GM18909 (cell line): ENCODE data around the gene YOD1.

Experiments used
- ATAC-seq: cut with Tn5 transposase; IDR thresholded peaks from one replicate; pipeline ENCODE4 v1.9.1; 2021; ENCODE audit warnings: mild to moderate bottlenecking; ENCODE audit not compliant: unreplicated experiment, poor library complexity

The YOD1 gene

DNA sequence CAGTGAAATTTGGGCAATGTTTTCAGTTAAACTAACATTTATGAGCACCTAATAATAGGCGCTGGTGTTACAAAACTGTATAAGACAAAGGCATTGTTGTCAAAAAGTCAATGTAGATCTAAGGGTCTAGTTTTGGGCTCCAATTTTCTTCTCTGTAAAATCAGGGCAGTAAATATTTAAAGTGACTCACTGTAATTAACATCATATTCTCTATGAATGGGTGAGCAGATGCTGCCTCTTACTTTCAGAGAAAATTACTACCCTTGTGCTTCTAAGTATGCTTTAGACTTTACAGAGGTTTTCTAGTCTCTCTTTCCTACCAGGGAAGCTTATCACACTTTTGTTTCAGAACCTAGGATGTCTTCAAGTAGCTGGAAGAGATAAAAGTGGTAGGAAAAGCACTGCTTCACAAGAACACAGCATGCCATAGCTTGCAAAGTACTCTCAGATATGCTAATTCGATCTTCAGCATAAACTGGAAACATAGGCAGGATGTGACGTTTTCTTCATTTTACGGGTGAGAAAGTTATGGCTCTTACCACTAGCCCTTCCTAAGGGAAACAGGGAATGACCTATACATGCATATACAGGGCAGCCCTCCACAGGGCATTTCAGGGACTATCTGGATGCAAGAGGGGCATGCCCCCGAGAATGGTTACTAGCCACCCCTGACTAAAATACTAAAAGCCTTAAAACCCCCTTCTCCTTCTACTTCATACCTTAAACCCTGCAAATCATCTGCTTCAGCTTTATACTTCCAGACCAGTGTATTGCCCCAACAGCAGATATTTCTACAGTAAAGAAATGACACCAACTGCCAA lies 21.1 kb downstream of the YOD1 start:
- ATAC-seq = no peak

DNA sequence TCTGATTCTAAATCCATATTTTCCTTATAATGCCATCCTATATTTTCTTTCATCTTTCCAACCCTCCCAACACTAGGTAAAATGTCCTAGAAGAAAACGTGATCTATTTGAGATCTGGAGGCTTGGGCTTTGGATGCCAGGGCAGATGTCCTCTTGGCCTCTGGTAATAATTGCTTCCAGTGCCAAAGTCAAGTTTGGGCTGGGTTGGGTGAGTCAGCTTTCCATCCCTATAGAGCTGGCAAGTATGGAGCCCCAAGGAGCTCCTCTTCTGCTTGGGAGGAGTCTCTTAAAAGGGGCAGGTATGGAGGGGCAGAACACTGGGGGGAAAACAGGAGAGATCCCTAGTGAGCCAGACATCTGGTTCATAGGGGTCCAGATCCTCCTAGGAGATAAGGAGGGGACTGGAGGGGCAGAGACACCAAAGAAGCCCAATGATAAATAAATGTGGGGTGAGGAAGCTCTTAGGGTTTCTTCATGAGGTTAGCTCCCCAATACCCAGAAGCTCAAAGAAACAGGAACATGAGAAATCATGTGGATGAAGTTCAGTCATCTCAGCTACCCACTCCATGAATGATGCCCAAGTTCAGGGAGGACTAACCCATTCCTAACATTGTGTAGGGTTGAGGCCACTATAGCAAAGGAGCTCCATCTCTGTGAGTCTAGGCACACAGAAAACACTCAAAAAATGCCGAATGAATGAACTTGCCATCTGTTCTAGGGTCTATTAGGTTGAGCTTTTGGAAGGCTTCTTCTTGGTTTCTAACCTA lies 21.9 kb downstream of the YOD1 start:
- ATAC-seq = no peak

DNA sequence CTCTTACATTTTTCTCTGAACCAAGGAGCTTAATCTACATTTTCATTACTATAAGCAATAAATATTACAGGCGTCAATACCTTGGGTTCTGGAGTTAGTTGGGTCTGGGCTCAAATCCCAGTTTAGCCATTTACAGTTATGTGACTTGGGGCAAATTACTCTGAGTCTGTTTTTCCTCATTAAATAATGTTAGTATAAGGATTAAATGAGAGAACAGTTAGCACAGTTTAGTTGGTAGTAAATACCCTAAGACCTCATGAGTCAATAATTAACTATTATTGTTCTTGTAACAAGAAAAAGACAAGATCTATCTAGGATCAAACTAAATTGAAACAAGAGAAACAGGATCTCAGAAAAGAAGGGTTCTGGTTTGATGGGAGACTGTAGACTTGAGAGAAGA lies 23.1 kb downstream of the YOD1 start:
- no peak for ATAC-seq

DNA sequence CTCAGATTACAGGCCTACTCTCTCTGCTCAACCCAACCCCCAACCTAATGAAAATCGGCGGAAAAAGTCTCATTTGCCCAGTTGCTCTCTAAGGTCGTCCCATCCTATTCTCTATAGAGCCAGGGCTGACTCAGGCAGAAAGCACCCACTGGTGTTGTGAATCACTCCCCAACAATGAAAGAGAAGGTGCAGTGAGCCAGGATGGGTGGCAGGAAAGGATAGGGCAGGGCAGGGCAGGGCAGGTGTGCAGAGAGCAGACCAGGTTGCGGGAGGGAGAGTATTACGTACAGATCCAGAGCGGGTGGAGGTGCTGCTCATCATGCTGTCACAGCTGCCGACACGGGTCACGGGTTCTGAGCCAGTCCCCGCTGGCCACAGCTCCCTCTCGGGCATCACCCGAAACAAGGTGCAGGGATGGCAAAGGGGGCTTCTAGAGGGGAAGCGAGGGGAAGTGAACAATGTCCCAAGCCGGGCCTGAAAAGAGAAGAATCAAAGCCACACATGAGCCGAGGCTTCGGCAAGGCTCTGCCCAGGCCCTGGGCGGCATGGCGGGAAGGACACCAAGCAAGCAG lies 23.7 kb downstream of the YOD1 start:
- ATAC-seq = no peak

DNA sequence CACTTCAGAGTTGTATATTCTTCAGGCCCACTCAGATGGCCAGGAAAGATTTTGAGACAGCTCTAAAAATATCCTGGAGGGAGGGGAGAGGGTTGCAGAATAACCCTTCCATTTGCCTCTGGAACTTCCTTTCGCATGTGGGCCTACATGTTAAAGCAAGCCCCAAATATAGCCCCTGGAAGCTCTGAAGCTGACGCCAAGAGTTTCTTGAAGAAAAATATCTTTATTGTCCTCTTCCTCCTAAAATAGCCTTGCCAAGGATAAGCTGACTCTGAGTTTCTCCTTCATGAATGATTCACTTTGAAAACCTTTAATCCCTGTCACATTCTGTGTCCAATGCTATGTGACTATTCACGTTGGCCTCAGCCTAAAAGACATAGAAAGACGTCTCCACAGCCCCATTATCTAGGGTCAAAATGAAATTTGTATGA lies 24.9 kb downstream of the YOD1 start:
- ATAC-seq = no peak

DNA sequence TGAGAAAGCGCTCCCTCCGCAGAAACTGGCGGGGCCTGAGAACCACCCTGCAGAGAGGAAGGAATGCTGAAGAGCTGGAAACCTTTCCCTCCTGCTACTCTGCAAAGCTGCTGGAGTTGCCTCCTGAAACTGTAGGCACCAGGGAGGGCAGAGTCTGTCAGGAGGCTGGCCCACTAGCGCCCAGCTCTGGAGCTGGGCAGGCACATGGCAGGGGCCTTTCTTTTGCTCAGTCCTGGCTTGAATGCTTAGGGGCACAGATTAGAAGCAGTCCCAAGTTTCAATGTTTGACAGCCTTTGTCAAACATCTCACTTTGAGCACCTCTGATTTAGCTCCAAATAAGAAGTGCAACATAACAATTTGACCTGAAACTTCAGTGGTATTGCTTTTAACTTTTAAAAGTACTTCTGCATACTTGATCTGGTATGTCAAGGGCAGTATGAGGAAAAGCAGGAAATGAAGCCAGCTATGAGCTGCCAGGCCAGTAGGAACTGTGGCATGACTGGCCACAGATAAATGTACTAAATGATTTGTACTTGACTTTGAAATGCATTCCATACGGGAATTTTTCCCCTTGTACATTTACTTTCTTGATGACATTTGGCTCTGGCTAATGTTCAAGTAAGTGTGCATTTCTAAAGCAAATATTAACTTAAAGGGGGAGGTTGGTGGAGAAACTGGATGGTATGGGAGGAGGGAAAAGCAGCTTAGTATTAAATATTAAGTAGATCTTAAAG lies 25.7 kb downstream of the YOD1 start:
- no peak for ATAC-seq

DNA sequence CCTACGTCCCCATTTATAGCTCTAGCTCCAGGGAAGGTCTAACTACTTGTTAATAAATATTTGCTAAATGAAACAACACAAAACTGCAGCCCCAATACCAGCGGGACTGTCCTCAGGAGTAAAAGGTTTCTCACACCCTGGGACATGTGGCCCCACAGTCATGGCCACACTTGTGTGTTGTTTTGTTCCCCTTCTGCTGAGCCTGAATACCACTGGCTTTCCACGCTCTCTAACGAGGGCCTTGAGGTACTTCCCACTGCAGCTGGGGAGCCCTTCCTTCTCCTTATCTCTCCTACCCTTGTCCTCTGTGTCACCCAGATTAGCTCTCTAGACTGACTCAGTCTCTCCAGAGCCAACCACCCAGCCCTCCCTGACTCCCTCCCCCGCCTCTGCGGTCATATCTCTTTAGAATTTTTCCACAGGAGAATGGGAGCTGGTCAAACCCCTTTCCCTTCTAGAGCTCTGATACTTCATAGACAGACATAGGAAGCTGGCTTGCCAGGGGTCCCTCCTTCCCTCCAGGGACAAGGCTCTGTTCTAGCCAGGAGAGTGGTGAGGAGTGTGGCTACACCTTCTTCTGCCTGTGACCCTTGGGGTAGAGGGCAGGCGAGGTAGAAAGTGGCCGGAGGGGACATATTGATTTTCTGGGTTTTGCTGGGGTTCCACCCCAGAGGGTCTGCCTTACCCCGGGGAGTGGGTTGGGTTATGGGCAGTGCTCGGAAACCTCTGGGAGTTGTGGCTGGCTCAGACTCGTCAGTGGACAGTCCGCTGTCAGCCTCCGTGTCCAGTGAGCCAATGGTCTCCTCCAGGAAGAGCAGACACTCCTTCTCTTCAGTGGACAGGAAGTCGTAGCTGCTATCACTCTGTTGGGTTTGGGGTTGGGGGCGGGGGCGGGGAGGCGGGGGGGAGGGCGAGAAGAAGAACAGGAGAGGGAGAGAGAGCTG lies 26.5 kb downstream of the YOD1 start:
- no peak for ATAC-seq

DNA sequence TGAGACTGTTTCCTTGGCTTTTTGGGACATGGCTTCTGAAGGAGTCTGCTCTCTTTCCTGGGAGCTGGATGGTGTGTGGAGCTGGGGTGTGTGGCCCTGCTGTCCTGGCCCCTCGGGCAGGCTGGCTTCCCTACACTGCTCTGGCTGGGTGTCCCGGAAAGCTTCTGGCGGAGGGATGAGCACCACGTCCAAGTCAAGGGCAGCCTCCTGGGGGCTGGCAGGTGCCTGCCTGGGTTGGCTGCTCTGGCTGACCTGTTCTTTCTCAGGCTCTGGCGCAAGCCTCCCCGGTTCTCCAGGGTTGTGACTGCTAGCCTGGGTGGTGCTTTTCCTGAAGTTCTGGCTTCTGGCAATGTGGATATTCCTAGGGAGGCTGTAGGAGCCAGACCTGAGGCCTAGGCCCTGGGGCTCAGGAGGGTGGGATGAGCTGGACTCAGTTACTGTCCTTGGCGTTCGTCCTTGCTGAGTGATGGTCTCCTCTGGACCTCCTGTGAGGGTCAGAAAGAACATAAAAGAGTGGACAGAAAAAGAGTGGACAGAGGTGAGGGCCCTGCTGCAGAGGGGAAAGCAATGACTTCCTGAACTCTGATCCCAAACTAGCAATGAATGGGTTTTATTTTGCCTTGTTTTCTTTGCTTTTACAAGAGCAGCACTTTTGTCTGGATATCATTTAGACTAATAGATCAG lies 27.9 kb downstream of the YOD1 start:
- ATAC-seq = no peak

DNA sequence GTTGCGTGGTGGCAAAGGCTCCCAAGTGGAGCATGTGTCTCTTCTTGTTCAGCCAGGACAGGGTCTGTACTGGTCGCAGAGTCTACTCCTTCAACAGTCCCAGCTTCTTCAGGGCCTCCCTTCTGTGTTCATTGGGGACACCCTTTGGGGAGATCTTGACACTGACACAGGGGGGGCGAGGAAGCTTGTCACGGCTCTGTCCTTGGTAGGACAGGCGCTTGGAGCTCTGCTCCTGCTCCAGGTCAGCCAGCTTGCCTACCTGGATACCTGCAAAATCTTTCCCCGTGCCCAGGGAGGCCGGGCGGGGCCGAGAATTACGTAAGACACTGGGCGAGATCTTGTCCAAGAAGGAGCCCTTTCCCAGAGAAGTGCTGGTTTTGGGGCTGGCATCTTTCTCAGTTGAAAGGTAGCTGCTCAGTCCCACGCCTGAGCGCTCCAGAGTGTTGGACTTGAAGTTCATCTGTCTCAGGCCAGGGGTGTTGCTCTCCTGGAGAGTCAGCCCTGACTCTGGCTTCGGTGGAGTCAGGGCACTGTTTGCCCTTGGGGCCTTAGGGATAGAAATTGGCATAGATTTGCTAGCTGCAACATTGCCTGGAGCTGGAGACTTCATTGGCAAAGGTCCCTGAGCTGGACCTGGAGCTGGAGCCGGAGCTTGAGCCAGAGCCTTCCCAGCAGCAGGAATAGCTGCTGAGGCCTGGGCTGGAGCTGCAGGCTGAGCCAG lies 29.0 kb downstream of the YOD1 start:
- no peak for ATAC-seq

DNA sequence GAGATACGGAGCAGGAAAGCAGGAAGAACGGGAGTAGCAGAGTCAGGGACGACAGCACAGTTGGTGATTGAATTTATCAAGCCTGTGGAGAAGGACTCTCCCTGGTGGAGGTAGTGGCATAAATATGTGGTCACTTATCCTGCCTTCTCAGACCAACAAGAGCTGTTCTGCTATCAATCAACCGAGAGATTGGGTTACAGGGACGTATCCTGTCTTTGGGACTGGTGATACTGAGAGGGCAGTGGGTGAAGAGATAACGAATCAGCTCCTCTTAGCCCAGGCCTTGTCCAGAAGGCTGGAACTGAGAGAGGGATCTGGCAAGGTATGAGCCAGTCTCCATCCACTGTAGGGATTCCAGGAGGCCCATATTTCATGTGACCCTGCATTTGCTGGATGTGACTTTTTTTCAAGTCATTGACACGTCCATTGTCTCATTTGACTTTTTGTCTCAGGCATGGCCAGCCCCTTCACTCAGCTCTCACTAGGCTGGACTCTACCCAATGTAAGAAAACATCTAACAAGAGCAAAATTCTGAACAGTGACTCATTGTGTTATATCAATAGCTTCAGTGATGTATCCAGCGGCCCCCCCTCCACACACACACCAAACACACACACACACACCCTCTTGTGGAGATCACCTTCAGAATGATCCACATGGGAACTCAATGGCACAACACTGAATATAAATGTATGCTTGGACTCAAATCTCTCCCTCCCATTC lies 29.7 kb downstream of the YOD1 start:
- ATAC-seq = no peak

DNA sequence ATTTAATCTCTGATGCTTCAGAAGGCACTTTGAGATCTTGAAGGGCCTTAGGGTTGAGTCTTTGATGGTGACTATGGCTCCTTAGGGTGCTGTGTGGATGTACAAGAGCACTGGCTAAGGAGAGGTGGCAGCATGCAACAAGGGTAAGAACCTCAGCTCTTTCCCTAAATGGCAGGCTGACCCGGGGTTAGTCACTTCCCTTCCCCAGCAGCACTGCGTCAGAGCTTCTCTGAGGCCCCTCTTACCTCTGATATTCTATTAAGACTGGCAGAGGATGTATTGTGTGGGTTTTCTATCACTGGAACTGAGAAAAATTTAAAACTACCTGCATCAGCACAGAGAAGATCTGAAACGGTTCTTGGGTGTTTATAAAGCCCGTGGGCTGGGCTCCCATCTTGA lies 30.3 kb downstream of the YOD1 start:
- ATAC-seq = no peak

DNA sequence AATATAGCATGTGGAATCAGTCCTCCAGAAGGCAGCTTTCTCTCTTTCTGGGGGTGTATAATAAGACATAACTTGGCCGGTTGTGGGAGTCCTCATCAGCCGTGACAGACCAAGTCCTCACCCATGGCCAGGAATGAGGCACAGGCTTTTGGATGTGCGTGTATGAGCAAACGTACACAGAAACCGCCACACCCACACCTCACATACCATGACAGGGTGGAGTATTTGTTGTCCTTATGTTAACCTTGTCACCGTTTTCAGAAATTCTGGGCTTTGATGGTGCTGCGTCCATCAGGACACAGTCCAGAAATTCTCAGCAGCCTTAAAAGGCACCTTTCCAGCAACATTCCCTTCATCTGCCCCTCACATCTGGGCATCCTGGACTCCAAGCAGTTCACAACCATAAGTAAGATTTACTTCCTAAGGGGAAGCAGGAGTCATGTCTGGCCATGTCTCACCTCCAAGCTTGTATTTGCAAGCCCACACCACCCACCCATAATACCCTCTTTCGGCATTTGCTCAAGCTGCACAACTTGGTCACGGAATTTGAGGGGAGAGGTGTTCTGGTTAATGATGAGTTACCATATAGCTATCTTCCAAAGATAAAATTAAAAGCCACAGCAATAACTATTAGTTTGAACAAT lies 30.8 kb downstream of the YOD1 start:
- no peak for ATAC-seq

DNA sequence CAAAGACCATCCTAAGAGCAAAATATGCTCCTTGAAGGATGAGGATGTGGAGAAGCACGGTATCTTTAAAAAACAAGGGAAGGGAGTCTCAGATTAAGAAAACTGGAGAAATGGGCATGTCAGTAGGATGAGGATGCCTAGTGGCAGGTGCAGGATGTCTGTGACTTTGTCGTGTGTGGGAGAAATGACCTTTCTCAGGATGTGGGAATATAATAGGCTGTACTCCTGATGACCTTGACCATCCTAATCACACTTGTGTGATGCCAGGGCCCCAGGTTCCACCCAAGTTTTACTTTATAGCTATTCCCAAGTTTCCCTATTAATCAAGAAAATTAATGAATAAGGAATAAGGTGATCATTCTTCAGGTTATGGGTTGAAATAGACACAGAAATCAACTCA lies 31.3 kb downstream of the YOD1 start:
- no peak for ATAC-seq

DNA sequence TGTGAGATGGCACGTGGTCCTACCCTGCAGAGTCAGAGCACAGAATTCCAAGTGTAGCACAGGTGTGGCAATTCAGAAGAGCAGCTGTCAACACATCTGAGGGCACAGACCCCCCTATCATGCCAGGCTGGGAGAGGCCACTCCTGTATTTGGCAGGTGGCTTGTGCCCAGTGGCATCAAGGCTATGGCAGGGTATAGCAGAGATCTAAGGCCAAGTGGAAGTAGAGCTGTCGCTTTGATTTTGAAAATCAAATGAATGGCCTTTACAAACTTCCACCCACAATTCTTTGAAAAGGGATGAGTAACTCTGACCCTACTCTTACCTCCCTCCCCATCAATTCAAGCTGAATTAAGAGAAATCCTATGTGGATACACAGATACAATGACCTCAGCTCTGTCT lies 31.8 kb downstream of the YOD1 start:
- no peak for ATAC-seq

DNA sequence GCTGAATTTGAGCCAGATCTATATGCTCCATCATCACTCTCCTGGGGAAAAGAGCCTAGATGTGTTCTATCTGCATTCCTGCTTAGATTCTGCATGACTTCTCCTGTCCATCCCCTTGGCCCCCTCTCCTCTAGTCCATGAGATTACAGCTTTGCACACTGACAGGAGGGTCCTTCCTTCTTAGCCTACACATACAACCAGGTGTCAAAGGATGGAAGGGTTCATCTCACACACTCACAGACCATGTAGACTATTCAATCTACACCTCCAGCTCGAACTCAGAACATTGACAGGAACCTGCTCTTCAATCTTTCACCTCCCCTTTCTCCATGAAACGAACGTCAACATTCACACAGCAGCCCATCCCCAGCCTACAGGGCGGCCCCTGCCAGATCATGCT lies 32.3 kb downstream of the YOD1 start:
- no peak for ATAC-seq

DNA sequence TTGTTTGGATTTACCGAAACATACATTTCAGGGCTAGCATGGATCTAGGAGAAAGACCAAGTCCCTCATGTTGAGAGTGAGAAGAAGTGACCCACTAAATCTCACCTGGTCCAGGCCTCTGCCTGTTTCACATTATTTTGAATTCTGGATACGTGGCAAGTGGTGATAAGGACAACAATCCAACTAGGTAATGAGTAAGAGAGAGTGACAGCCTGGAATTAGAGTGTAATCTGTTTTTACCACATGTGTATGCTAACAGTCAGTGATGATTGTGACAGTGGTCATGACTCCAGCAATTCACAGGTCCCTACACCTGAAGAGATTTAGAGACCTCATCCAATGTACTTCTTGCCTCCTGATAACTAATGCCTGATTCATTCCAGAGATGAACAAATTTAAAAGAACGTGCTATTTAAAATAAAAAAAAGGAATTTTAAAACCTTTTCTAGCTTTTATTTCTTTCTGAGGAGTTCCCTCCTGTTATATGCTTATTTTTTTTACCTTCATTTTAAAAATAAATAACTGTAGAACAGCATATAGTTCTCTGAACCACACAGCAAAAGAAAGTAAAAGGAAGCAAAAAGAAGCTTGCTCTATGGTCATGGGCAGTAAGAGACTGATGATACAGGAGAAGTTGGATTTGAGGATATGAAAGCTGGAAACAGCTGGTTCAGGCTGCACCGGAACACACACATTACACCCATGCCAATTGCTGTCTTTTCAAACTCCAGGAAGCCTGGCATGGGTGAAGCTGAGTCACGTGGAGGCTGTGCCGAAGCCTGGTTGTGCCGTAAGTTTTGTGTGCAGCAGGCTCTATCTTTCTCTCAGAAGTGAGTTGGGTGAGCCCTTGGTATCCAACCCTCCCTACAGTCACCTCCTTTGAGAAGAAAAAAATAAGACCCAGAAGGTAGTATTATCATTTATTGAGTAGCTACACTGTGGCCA lies 33.1 kb downstream of the YOD1 start:
- ATAC-seq = no peak
